ENCODE results near the gene CYYR1. TPM values are rescaled to one million over a fixed set of nuclear protein-coding genes. Genes with fewer than 3 reads are reported as not detected.

The CYYR1 gene
- total RNA-seq, 1 experiment from 2014 or later = 0.12 TPM

GRCh38 chr21:26591543-26591942 is 18.5 kb upstream of the CYYR1 start:
- no TSS peak for BruUV-seq (replicated peaks)
- H3K4me3 ChIP-seq (replicated peaks in 1 of 2; ENCODE audit: low read depth in 1 of 2, low read length in 2 of 2) = no peak overlapping the region
- no peaks in the 10 kb centered on the region for H3K79me2 ChIP-seq (ENCODE audit: insufficient read depth, low read length)
- H3K27me3 ChIP-seq (ENCODE audit: insufficient read depth, low read length) = no peaks in the 10 kb centered on the region
- RAD21 ChIA-PET (ENCODE audit: low non-redundant PET in 1 of 2, low total read pairs in 2 of 2, uncharacterized antibody in 2 of 2, unreplicated experiment in 2 of 2) = no interaction called here
- TF ChIP-seq RAD21 (IDR thresholded peaks at IDR 0.05; ENCODE audit: low read depth) = no peak
- no peak for TF ChIP-seq CTCF (IDR thresholded peaks at IDR 0.05 in 2 of 3, conservative IDR thresholded peaks at IDR 0.05 in 1 of 3; ENCODE audit: borderline replicate concordance in 1 of 3, insufficient read depth in 1 of 3, low read depth in 2 of 3, low read length in 2 of 3)
- TF ChIP-seq FOSL1 (IDR thresholded peaks at IDR 0.05; ENCODE audit: low read depth) = no peak
- no peak for TF ChIP-seq REST (IDR thresholded peaks at IDR 0.05; ENCODE audit: low read depth)
- TF ChIP-seq ATF3 (IDR thresholded peaks at IDR 0.05) = no peak
- no peaks in the 10 kb centered on the region for H3K36me3 ChIP-seq (ENCODE audit: control insufficient read depth in 1 of 2, insufficient read depth in 2 of 2, low read length in 2 of 2)
- CTCF ChIA-PET = no interaction called here
- no peak overlapping the region for H3K9ac ChIP-seq (ENCODE audit: low read length)
- no peak overlapping the region for H3K27ac ChIP-seq (ENCODE audit: low read depth, low read length)
- H3K4me1 ChIP-seq (ENCODE audit: control insufficient read depth in 1 of 2, insufficient read depth in 2 of 2, low read length in 2 of 2) = no peaks in the 10 kb centered on the region
- H3K9me2 ChIP-seq (ENCODE audit: insufficient read depth) = no peaks in the 10 kb centered on the region
- peaks cover 16% of the 10 kb centered on the region in 2 experiments; a peak in 2 of 4 replicates for H3K9me3 ChIP-seq (ENCODE audit: control insufficient read depth in 1 of 2, insufficient read depth in 1 of 2, low read depth in 1 of 2, low read length in 2 of 2)
- H3K4me2 ChIP-seq (ENCODE audit: low read length) = no peak overlapping the region
- POLR2A ChIA-PET = no interaction called here
- intact Hi-C loops (cut with micrococcal nuclease) = no loop called here
- H4K20me1 ChIP-seq (ENCODE audit: insufficient read depth) = no peaks in the 10 kb centered on the region
- H2AFZ ChIP-seq (ENCODE audit: low read depth, low read length, poor library complexity, severe bottlenecking) = no peak overlapping the region
- ATAC-seq (no peak), DNase-seq (ENCODE audit: low read depth, low spot score) (no peak)
